Psoas muscle (tissue), 8 donors: ENCODE measurements around the gene RIMBP2. TPM values are rescaled to one million over a fixed set of nuclear protein-coding genes. Genes with fewer than 3 reads are reported as not detected.
"Not testable (repeated sequence)": the region's sequence is repeated elsewhere in the genome, so short reads cannot be mapped to it uniquely, and the experiment has no call there.

Experiments
- ATAC-seq, 4 donors: fragments of 200-7000 bp; cut with Tn5 transposase; one replicate each; pipeline ENCODE4 v1.9.1; 2020; ENCODE audit warnings: moderate library complexity in 3 of 4, mild to moderate bottlenecking in 2 of 4
- DNase-seq, 2 donors: peaks; one replicate each; pipeline ENCODE4 v3.0.0-alpha.2; 2020
- H3K27ac ChIP-seq: fragments of 200-600 bp; one replicate; pipeline ENCODE4 v1.8.0; 2022
- H3K27me3 ChIP-seq, 3 donors: fragments of 200-600 bp in 1 of 3; one replicate each; pipeline versions ENCODE4 v1.6.1 to v1.8.0; 2013 to 2022; ENCODE audit warnings: low read length in 2 of 3, mild to moderate bottlenecking in 2 of 3, moderate library complexity in 1 of 3; ENCODE audit not compliant: insufficient read depth in 3 of 3
- H3K36me3 ChIP-seq, 2 donors: fragments of 200-600 bp in 1 of 2; one replicate each; pipeline versions ENCODE4 v1.6.1 to v1.8.0; 2013 to 2022; ENCODE audit warnings: low read depth in 1 of 2, mild to moderate bottlenecking in 1 of 2, moderate library complexity in 1 of 2; ENCODE audit not compliant: insufficient read depth in 1 of 2
- H3K4me1 ChIP-seq: fragments of 200-600 bp; one replicate; pipeline ENCODE4 v1.8.0; 2022
- H3K4me3 ChIP-seq: fragments of 200-600 bp; one replicate; pipeline ENCODE4 v1.8.0; 2022; ENCODE audit warnings: mild to moderate bottlenecking
- H3K9me3 ChIP-seq: fragments of 200-600 bp; one replicate; pipeline ENCODE4 v1.8.0; 2022
- WGBS, 3 donors: extraction: QIAGEN DNeasy Blood & Tissue Kit; methylation state at CpG; one replicate each; pipeline versions ENCODE4 v1.1.6 to v1.1.7; 2013; 5-methylcytosine and 5-hydroxymethylcytosine counted together
- intact Hi-C, 2 donors: fragments of 100-400 bp; cut with DNase I; formaldehyde crosslinking; loops; one replicate each; pipeline versions ENCODE4 v1.11.0 to v1.14.2; 2022
- polyA plus RNA-seq, 3 donors: library from polyadenylated mRNA; stranded (reverse); fragments of 200-250 nt; gene quantifications; one replicate each; pipeline ENCODE4 v1.2.3, GENCODE V29; 2013
- total RNA-seq, 4 donors: library from RNA; stranded (reverse); fragmentation: NEBNext Ultra II Directional in 2 of 4; extraction: Animal tissue kit (Norgen Biotek cat#: 25700) in 2 of 4; gene quantifications; one replicate each; pipeline versions ENCODE4 v1.2.1 to v1.2.4, GENCODE V29; 2021 to 2023
- TF ChIP-seq, protein P1 (sequence below): fragments of 200-600 bp; IDR thresholded peaks from one replicate; pipeline ENCODE4 v1.8.0; 2022; ENCODE audit warnings: antibody characterized with exemption
- donor health status: healthy with polysubstance abuse.
- donor health status: DM: no; HTN: no; CAD: no; lungs with moderate emphysema.
- donor health status: Bipolar disorder and iron deficiency.
- donor health status: healthy.
- donor health status: DM: yes; HTN: yes; CAD: no.
- donor health status: DM: no; HTN: no; CAD: no.
- donor health status: DM: no; HTN: no; CAD: no.
- donor health status: DM: yes; HTN: yes; CAD: no.

RIMBP2 gene
- total and polyA plus RNA-seq, 7 donors, result 0.05 to 1.2 (median 0.21) TPM

DNA sequence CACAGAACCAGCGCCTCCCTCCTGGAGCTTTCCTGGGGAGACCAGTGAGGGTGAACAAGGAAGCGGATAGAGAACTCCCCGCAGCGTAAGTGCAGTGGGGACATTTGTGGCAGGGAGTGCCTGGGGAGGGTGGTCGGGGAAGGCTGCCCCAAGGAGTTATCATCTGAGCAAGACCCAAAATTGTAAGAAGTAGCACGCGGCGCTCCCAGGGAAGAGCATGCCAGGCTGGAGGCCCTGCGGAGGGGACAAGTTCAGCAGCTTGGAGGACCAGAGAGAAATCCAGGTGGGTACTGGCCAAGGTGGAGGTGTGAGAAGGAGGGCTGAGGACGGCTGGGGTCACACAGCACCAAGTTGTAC is 46.2 kb upstream of the RIMBP2 start:
- Histone ChIP-seq H3K4me3 (no peak overlapping the region), H3K36me3 (no peaks in the 10 kb centered on the region), H3K27me3 (peaks cover 0 to 16% (median 0%) of the 10 kb centered on the region in 3 donors), H3K9me3 (no peaks in the 10 kb centered on the region), H3K27ac (no peak overlapping the region), H3K4me1 (no peaks in the 10 kb centered on the region)
- ATAC-seq (no peak), DNase-seq (no peak)
- intact Hi-C loops, result no loop called here
- TF ChIP-seq, protein P1, sequence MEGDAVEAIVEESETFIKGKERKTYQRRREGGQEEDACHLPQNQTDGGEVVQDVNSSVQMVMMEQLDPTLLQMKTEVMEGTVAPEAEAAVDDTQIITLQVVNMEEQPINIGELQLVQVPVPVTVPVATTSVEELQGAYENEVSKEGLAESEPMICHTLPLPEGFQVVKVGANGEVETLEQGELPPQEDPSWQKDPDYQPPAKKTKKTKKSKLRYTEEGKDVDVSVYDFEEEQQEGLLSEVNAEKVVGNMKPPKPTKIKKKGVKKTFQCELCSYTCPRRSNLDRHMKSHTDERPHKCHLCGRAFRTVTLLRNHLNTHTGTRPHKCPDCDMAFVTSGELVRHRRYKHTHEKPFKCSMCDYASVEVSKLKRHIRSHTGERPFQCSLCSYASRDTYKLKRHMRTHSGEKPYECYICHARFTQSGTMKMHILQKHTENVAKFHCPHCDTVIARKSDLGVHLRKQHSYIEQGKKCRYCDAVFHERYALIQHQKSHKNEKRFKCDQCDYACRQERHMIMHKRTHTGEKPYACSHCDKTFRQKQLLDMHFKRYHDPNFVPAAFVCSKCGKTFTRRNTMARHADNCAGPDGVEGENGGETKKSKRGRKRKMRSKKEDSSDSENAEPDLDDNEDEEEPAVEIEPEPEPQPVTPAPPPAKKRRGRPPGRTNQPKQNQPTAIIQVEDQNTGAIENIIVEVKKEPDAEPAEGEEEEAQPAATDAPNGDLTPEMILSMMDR, result no peak
- 65 to 77% (median 69%) methylated on average over 10 of the region's 10 CpGs for WGBS, 3 donors

DNA sequence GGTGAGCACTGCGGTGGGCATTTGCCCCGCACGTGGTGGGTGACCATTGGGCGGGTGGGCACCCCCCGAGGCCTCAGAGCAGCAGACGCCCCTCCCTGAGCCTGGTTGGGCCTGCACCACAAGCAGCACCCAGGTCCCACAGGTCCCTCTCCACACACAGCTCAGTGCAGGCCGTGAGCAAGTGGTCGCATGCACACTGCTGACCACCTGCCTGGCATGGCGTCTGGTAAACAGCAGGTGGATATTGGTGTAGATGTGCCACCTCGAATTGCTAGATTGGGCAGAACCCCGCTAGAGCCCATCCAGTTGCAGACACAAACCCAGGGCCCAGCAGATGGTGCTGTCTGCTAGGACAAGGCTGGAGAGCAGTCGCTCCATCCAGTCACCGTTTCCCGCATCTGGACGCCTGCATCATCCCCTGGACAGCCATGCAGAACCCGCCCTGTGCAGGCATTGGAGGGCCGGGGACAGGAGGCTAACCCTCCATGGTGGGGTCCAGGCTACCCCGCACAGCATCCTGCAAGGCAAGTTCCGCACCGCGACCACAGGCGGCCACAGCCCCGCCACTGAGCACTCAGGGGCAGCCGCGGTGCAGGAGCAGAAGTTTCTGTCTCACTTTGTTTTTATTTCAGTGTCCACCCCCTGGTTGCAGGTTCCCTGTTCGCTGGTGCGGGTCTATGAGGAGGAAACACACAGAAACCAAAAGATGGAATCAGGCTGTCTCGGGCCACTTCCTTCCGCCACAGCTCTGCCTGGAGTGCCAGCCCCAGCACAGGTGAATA is 45.6 kb upstream of the RIMBP2 start:
- H3K36me3 ChIP-seq, result no peaks in the 10 kb centered on the region
- intact Hi-C loops, result no loop called here
- no peak overlapping the region for H3K4me3 ChIP-seq
- ATAC-seq (peak in 1 of 4 donors; percentile 63), DNase-seq (peak in 1 of 2 donors; percentile 31)
- H3K27me3 ChIP-seq, result peaks cover 0 to 16% (median 0%) of the 10 kb centered on the region in 3 donors
- 36 to 39% (median 38%) methylated on average over 28 to 29 of the region's 29 CpGs for WGBS, 3 donors
- TF ChIP-seq, protein P1, result peak; percentile 33
- no peaks in the 10 kb centered on the region for H3K4me1 ChIP-seq
- H3K9me3 ChIP-seq, result no peaks in the 10 kb centered on the region
- H3K27ac ChIP-seq, result no peak overlapping the region

DNA sequence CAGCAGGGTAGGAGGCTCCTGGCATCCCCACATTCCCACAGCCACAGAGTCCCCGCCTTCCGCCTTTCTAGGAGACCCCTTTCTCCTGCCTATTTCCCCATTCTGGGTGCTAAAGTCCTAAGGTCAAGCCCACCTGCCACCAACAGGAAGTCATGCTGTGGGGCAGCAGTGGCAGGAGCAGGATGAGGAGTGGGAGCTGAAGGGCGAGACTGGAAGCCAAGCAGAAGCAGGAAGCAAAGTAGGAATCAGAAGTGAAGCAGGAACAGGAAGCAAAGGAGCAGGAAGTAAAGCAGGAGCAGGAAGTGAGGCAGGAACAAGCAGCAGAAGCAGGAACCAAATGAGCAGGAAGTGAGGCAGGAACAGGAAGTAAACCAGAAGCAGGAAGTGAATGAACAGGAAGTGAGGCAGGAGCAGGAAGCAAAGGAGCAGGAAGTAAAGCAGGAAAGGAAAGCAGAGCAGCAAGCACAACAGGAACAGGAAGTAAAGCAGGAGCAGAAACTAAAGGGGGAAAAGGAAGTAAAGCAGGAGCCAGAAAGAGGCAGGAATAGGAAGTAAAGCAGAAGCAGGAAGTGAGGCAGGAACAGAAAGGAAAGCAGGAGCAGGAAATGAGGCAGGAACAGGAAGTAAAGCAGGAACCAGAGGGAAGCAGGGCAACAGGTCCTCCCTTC is 38.3 kb upstream of the RIMBP2 start:
- DNase-seq, result no peak
- no peak for ATAC-seq
- no peaks in the 10 kb centered on the region for H3K9me3 ChIP-seq
- TF ChIP-seq, protein P1, result no peak
- H3K36me3 ChIP-seq, result no peaks in the 10 kb centered on the region
- H3K4me3 ChIP-seq, result no peak overlapping the region
- H3K27me3 ChIP-seq, result peaks cover 0 to 8% (median 0%) of the 10 kb centered on the region in 3 donors
- WGBS, 3 donors, result 90% methylated on average over 3 of the region's 3 CpGs
- no peak overlapping the region for H3K27ac ChIP-seq
- intact Hi-C loops, result no loop called here
- no peaks in the 10 kb centered on the region for H3K4me1 ChIP-seq

DNA sequence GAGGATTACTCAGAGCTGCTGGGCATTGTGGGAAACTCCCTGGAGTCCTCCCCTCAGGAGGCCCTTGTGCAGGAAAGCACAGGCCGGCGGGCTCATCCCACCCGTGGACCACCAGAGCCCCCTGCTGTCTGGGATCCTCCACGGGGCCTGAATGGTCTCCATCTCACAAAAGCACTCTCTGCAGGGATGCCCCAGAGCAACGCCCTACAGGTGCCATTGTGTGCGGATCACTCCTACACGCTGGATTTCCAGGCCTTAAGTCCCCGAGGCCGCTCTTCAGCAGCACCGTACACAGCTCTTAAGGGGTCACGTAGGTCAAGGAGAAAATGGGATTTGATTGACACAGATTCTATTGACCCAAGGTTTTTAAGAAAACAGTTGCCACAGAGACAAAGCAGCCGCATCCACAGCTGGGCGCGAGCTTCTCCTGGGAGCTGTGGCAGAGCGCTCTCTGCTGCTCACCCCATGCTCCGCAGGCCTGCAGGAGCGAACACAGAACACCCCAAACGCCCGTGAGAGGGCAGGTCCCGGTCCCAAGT is 36.7 kb upstream of the RIMBP2 start:
- peaks cover 0 to 11% (median 0%) of the 10 kb centered on the region in 3 donors for H3K27me3 ChIP-seq
- ATAC-seq (no peak), DNase-seq (no peak)
- no peaks in the 10 kb centered on the region for H3K4me1 ChIP-seq
- TF ChIP-seq, protein P1, result no peak
- H3K36me3 ChIP-seq, result no peaks in the 10 kb centered on the region
- no peak overlapping the region for H3K4me3 ChIP-seq
- no peak overlapping the region for H3K27ac ChIP-seq
- intact Hi-C loops, result no loop called here
- WGBS, 3 donors, result 52 to 64% (median 57%) methylated on average over 20 of the region's 20 CpGs
- H3K9me3 ChIP-seq, result no peaks in the 10 kb centered on the region

DNA sequence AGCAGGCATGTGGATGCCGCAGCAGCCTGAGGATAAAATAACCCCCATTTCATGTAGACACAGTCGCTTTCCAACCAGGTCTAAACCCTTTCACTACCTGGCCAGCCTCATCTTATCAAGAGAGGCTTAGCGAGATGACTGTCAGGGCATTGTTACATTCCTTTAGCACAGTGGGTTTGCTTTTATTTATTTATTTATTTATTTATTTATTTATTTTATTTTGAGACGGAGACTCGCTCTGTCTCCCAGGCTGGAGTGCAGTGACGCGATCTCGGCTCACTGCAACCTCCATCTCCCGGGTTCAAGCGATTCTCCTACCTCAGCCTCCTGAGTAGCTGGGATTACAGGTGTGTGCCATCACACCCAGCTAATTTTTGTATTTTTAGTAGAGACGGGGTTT is 35.9 kb upstream of the RIMBP2 start:
- peaks cover 0 to 13% (median 0%) of the 10 kb centered on the region in 3 donors for H3K27me3 ChIP-seq
- H3K4me3 ChIP-seq, intact Hi-C loops: not testable (repeated sequence)

More for the DNA sequence above, 35.9 kb upstream of the RIMBP2 start:
- WGBS, 3 donors, result 85 to 97% (median 93%) methylated on average over 11 of the region's 11 CpGs
- not testable (repeated sequence) for DNase-seq, ATAC-seq, H3K4me1 ChIP-seq, H3K27ac ChIP-seq, H3K9me3 ChIP-seq, H3K36me3 ChIP-seq
